T-helper 17 cell (primary cell): ENCODE results near the gene GABRG2. TPM values are rescaled to one million over a fixed set of nuclear protein-coding genes. Genes with fewer than 3 reads are reported as not detected.
"Not testable (repeated sequence)": the region's sequence is repeated elsewhere in the genome, so short reads cannot be mapped to it uniquely, and the experiment has no call there.

Experiments
- ATAC-seq: fragments of 150-1000 bp; cut with Tn5 transposase; 2 replicates; pipeline ENCODE4 v1.10.0; 2021; ENCODE audit warnings: mild to moderate bottlenecking, moderate library complexity
- DNase-seq, 3 donors: peaks; one replicate each; pipeline versions ENCODE4 v3.0.0 to v3.0.0-alpha.2; 2020 to 2021
- H3K9me3 ChIP-seq: one replicate; pipeline ENCODE4 v1.7.0; 2013; ENCODE audit warnings: low read length, mild to moderate bottlenecking; ENCODE audit not compliant: control insufficient read depth, poor library complexity, severe bottlenecking
- H3K27ac Mint-ChIP-seq: one replicate; pipeline ENCODE4 v1.8.0; 2022; ENCODE audit warnings: mild to moderate bottlenecking, moderate library complexity, mixed read lengths
- H3K27me3 Mint-ChIP-seq: one replicate; pipeline ENCODE4 v1.8.0; 2022; ENCODE audit warnings: mixed read lengths
- H3K36me3 Mint-ChIP-seq: one replicate; pipeline ENCODE4 v1.8.0; 2022; ENCODE audit warnings: low read depth, mixed read lengths
- H3K4me1 Mint-ChIP-seq: one replicate; pipeline ENCODE4 v1.8.0; 2022; ENCODE audit warnings: mild to moderate bottlenecking, mixed read lengths
- H3K4me3 Mint-ChIP-seq: one replicate; pipeline ENCODE4 v1.8.0; 2022; ENCODE audit warnings: mild to moderate bottlenecking, moderate library complexity, mixed read lengths
- total RNA-seq, 4 donors: library from RNA in 2 of 4; stranded (reverse) in 2 of 4; gene quantifications; one replicate each; pipeline ENCODE4 v1.2.3 and lab custom pipeline; 2022 to 2026

The GABRG2 gene
- total RNA-seq (not detected), total RNA-seq (lab: John Stamatoyannopoulos, UW) (0 reads per million in 2 donors)

- no peak within 1 kb of the TSS for H3K27ac Mint-ChIP-seq
- no peak within 1 kb of the TSS for H3K4me3 Mint-ChIP-seq
- no peaks in the 10 kb centered on the region for H3K9me3 ChIP-seq
- no peaks in the 10 kb centered on the region for H3K4me1 Mint-ChIP-seq
- DNase-seq (no peak), ATAC-seq (no peak)
- no peaks in the 10 kb centered on the region for H3K36me3 Mint-ChIP-seq
- H3K27me3 Mint-ChIP-seq: no peaks in the 10 kb centered on the region
Measured at GRCh38 chr5:162067655-162068411, at the start of gene GABRG2. Gene GABRG2, plus strand, starts transcription at chr5:162067773. Its CDS starts 227 bp downstream, at chr5:162068000.

GRCh38 chr5:162025312-162025711 lies 42.3 kb upstream of the GABRG2 start:
- H3K36me3 Mint-ChIP-seq: no peaks in the 10 kb centered on the region
- H3K27me3 Mint-ChIP-seq: no peaks in the 10 kb centered on the region
- DNase-seq (no peak), ATAC-seq (no peak)
- no peak overlapping the region for H3K4me3 Mint-ChIP-seq
- no peaks in the 10 kb centered on the region for H3K4me1 Mint-ChIP-seq
- H3K9me3 ChIP-seq: no peaks in the 10 kb centered on the region
- no peak overlapping the region for H3K27ac Mint-ChIP-seq

- Mint-ChIP-seq H3K4me3 (no peak overlapping the region), H3K4me1 (no peaks in the 10 kb centered on the region), H3K27me3 (no peaks in the 10 kb centered on the region), H3K36me3 (no peaks in the 10 kb centered on the region), H3K27ac (no peak overlapping the region)
- ATAC-seq: no peak
- DNase-seq: no peak
- no peaks in the 10 kb centered on the region for H3K9me3 ChIP-seq
Measured at GRCh38 chr5:162026803-162027202, 40.8 kb upstream of the GABRG2 start.

GRCh38 chr5:162037431-162037830 lies 30.1 kb upstream of the GABRG2 start:
- no peaks in the 10 kb centered on the region for H3K9me3 ChIP-seq
- DNase-seq (no peak), ATAC-seq (no peak)
- Mint-ChIP-seq H3K4me3 (no peak overlapping the region), H3K27me3 (no peaks in the 10 kb centered on the region), H3K36me3 (no peaks in the 10 kb centered on the region), H3K27ac (no peak overlapping the region), H3K4me1 (no peaks in the 10 kb centered on the region)

- Mint-ChIP-seq H3K27ac (no peak overlapping the region), H3K4me3 (no peak overlapping the region), H3K36me3 (no peaks in the 10 kb centered on the region), H3K4me1 (no peaks in the 10 kb centered on the region), H3K27me3 (no peaks in the 10 kb centered on the region)
- H3K9me3 ChIP-seq: no peaks in the 10 kb centered on the region
- ATAC-seq (no peak), DNase-seq (no peak)
Measured at GRCh38 chr5:162047279-162047678, 20.3 kb upstream of the GABRG2 start.

- Mint-ChIP-seq H3K4me3 (no peak overlapping the region), H3K27ac (no peak overlapping the region)
Measured at GRCh38 chr5:162052676-162053075, 14.9 kb upstream of the GABRG2 start.

GRCh38 chr5:162055095-162055494 lies 12.5 kb upstream of the GABRG2 start:
- not testable (repeated sequence) for H3K27ac Mint-ChIP-seq, DNase-seq, H3K4me3 Mint-ChIP-seq, H3K27me3 Mint-ChIP-seq, H3K4me1 Mint-ChIP-seq, H3K36me3 Mint-ChIP-seq, ATAC-seq, H3K9me3 ChIP-seq

More at GRCh38 chr5:162052676-162053075, 14.9 kb upstream of the GABRG2 start:
- Mint-ChIP-seq H3K4me1 (no peaks in the 10 kb centered on the region), H3K27me3 (no peaks in the 10 kb centered on the region), H3K36me3 (no peaks in the 10 kb centered on the region)
- DNase-seq: no peak
- no peak for ATAC-seq
- no peaks in the 10 kb centered on the region for H3K9me3 ChIP-seq

- ATAC-seq (no peak), DNase-seq (no peak)
- H3K9me3 ChIP-seq: no peaks in the 10 kb centered on the region
- Mint-ChIP-seq H3K4me3 (no peak overlapping the region), H3K36me3 (no peaks in the 10 kb centered on the region), H3K27ac (no peak overlapping the region), H3K4me1 (no peaks in the 10 kb centered on the region), H3K27me3 (no peaks in the 10 kb centered on the region)
Measured at GRCh38 chr5:162067162-162067561, 411 bp upstream of the GABRG2 start.

GRCh38 chr5:162068412-162068811 lies 839 bp downstream of the GABRG2 start:
- H3K27ac Mint-ChIP-seq: no peak overlapping the region
- no peak for DNase-seq

GRCh38 chr5:162068936-162069335 lies 1.4 kb downstream of the GABRG2 start:
- no peak overlapping the region for H3K27ac Mint-ChIP-seq
- ATAC-seq (no peak), DNase-seq (no peak)
- no peaks in the 10 kb centered on the region for H3K9me3 ChIP-seq
- H3K4me1 Mint-ChIP-seq: no peaks in the 10 kb centered on the region
- H3K4me3 Mint-ChIP-seq: no peak overlapping the region
- H3K27me3 Mint-ChIP-seq: no peaks in the 10 kb centered on the region
- H3K36me3 Mint-ChIP-seq: no peaks in the 10 kb centered on the region

More at GRCh38 chr5:162068412-162068811, 839 bp downstream of the GABRG2 start:
- Mint-ChIP-seq H3K4me1 (no peaks in the 10 kb centered on the region), H3K4me3 (no peak overlapping the region), H3K27me3 (no peaks in the 10 kb centered on the region), H3K36me3 (no peaks in the 10 kb centered on the region)
- ATAC-seq: no peak
- H3K9me3 ChIP-seq: no peaks in the 10 kb centered on the region

GRCh38 chr5:162078805-162079204 lies 11.2 kb downstream of the GABRG2 start:
- H3K27ac Mint-ChIP-seq: no peak overlapping the region
- H3K27me3 Mint-ChIP-seq: no peaks in the 10 kb centered on the region
- H3K4me1 Mint-ChIP-seq: no peaks in the 10 kb centered on the region
- no peak for DNase-seq
- H3K4me3 Mint-ChIP-seq: no peak overlapping the region
- no peaks in the 10 kb centered on the region for H3K36me3 Mint-ChIP-seq
- no peaks in the 10 kb centered on the region for H3K9me3 ChIP-seq
- no peak for ATAC-seq

- no peaks in the 10 kb centered on the region for H3K36me3 Mint-ChIP-seq
Measured at GRCh38 chr5:162091336-162091735, 23.8 kb downstream of the GABRG2 start.

GRCh38 chr5:162096448-162096847 lies 28.9 kb downstream of the GABRG2 start:
- H3K9me3 ChIP-seq: no peaks in the 10 kb centered on the region
- Mint-ChIP-seq H3K4me3 (no peak overlapping the region), H3K4me1 (no peaks in the 10 kb centered on the region), H3K27ac (no peak overlapping the region), H3K27me3 (no peaks in the 10 kb centered on the region), H3K36me3 (no peaks in the 10 kb centered on the region)
- no peak for ATAC-seq
- DNase-seq: no peak

More at GRCh38 chr5:162091336-162091735, 23.8 kb downstream of the GABRG2 start:
- no peak overlapping the region for H3K27ac Mint-ChIP-seq
- no peaks in the 10 kb centered on the region for H3K9me3 ChIP-seq
- H3K4me1 Mint-ChIP-seq: no peaks in the 10 kb centered on the region
- no peak overlapping the region for H3K4me3 Mint-ChIP-seq
- DNase-seq (no peak), ATAC-seq (no peak)
- H3K27me3 Mint-ChIP-seq: no peaks in the 10 kb centered on the region

- no peaks in the 10 kb centered on the region for H3K36me3 Mint-ChIP-seq
- peaks cover 4% of the 10 kb centered on the region for H3K9me3 ChIP-seq
- no peaks in the 10 kb centered on the region for H3K27me3 Mint-ChIP-seq
- ATAC-seq (no peak), DNase-seq (no peak)
- no peaks in the 10 kb centered on the region for H3K4me1 Mint-ChIP-seq
- H3K27ac Mint-ChIP-seq: no peak overlapping the region
- no peak overlapping the region for H3K4me3 Mint-ChIP-seq
Measured at GRCh38 chr5:162107591-162107990, 40.0 kb downstream of the GABRG2 start.
